HG02588 (cell line): Measurements from ENCODE around the gene CAMTA1.

Experiments used
- ATAC-seq: cut with Tn5 transposase; IDR thresholded peaks from one replicate; pipeline ENCODE4 v1.9.1; 2021; ENCODE audit warnings: mild to moderate bottlenecking, moderate library complexity; ENCODE audit not compliant: unreplicated experiment

The CAMTA1 gene

DNA sequence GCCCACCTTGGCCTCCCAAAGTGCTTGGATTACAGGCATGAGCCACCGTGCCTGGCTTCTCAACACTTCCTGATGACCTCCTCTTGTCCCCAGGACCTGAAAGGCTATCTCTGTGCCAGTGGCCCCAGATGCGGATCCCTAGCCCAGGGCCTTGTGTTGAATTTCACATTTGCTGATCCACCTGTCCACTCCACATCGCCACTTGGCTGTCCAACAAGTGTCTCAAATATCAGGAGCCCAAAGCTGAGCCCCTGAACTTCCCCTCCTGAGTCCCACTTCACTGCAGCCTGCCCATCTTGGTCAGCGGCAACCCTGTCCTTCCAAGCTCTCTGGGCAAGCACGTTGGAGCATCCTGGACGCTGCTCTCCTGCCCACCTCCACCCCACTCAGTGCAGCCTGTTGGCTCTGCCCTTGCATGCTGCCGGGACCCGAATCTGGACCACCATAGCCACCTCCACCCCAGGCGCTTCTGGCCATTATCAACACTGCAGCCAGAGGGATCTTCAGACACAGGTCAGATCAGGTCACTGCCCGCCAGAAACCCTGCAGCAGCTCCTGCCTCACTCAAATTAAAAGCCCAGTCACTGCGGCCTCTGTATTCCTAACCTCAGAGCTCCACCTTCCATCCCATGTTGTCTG is 633.3 kb downstream of the CAMTA1 start:
- no peak for ATAC-seq

DNA sequence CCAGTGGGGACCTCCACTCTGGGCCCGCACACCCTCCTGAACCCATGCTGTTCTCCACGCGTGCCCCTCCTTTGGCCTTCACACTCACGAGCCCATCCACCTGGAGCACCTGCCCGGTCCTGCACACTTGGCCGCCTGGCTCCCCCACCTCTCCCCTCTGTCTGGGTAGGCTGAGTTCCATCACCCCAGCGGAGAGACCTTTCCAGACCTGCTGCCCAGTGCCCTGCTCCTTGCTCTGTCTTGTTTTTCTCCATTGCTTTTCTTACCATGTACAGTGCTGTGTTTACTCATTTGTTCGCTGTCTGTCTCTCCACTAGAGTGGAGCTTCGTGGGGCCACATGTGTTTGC is 634.8 kb downstream of the CAMTA1 start:
- ATAC-seq = no peak

DNA sequence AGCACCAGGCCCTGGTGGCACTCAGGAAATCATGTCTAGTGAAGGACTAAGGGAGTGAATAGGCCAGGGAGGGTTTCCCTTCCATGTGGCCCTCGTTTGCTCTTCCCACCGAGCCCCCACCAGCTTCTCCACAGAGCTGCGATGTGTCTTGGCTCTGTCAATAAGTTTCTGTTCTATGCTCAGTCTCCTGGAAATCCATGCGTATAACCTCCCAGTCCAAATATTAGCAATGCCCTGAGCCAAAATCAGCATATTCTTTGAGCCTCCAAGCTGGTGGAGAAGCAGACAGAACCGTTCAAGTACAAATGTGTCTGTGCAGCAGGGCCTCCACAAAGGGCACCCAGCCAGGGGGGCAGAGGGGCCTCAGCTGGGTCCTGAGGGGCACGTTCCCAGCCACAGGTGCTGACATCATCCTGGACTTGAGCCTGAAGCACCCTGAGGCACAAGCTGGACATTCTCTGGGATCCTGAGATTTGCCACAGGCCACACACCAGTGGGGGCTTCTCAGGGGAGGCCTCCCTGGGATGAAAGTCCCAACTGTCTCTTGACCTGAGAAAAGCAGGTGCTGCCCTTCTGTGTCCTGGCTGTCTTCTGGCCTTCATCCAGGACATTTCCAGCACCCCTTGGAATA is 635.3 kb downstream of the CAMTA1 start:
- ATAC-seq = no peak

DNA sequence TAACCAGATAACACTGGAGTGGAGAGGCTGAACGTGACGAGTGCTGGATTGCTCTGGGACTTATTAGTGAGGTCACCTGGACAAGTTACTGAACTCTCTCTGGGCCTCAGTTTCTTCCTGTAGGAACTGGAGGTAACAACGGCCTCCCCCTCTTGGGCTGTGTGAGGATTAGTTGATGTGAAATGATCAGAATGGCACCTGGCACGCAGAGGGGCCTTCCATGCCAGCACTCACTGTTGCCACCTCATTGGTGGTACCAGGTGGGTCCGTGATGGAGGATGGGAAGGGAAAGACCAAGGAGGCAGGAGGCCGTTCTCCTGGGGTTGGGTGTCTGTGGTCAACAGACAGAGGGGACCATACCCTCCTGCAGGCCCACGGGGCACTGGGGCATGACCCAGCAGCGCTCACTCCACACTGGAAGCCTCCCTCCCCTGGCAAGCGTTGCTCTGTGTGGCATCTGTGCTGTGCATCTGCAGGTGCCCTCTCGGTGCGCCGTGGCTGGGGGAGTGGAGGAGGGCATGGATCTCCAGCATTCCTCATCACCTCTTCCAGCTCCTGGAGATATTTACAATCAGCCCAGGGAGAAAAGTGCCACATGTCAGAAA is 636.3 kb downstream of the CAMTA1 start:
- ATAC-seq = no peak

DNA sequence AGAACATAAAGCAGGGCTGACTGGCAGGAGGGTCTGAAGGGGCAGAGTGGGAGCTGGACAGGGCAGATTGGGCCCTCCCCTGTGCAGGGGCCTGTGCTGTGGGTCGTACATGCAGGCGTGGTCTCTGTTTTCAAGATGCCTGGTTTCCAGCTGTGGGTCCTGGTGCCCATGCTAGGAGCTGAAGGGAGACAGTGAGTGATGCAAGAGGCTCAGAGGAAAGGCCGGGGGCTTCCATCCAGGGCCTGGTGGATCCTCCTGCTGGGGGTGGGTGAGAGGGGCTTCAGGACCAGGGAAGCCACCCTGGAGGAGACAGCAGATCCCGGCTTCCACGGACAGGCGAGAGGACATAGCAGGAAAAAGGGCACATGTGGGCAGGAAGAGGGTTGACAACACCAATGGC is 636.8 kb downstream of the CAMTA1 start:
- no peak for ATAC-seq

DNA sequence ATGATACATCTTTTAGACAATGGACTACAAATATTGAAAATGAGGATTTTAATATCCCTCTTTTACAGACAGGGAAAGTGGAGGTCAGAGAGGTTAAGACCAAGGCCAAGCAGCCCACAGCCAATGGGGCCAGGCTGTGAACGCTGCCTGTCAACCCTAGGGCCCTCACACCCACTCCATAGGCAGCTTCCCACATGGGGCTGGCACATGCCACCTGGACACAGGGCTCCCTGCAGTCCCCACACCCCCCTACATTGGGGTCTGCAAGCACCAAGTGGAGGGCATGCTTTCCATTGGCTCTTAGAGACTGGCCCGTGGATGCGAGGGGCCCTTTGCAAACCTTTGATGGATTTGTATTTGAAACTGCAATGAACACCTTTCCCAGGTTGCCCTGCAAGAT is 637.3 kb downstream of the CAMTA1 start:
- ATAC-seq = no peak

DNA sequence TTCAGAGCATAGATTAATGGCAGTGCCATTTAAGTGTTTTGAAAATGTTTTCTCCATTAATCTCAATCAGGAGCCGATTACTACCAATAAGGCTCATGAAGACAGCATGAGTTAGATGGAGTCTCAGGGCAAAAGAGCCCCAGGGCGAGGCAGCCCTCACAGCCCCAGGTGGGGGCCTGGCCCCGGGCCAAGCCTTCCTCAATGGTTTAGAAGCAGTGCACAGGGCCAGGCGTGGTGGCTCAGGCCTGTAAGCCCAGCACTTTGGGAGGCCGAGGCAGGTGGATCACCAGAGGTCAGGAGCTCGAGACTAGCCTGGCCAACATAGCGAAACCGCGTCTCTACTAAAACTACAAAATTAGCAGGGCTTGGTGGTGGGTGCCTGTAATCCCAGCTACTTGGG is 637.7 kb downstream of the CAMTA1 start:
- ATAC-seq = no peak

DNA sequence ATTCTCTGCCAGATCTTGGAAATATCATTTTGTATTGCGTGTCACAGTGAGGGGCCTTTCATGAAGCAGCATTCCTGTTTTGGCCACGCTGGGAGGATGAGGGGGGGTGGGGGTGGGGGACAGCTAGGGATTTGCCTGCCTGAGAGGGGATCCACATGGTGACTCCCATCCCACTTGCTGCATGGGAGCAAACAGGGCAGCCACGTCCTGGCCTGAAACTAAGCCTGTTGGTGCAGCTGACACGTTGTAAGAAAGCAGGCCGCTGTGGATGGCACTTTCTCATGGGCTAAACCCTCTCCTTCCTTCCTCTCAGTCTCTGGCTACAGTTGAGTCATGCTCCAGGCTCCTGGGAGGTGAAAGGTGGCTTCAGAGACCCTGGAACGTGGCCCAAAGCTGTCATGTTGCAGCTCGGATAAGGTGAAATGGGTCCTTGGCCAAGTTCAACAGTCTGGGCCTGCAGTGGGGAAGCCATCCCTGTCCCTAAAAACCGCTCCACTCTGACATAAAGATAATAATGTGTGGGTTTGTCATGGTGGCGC is 639.2 kb downstream of the CAMTA1 start:
- ATAC-seq = no peak

DNA sequence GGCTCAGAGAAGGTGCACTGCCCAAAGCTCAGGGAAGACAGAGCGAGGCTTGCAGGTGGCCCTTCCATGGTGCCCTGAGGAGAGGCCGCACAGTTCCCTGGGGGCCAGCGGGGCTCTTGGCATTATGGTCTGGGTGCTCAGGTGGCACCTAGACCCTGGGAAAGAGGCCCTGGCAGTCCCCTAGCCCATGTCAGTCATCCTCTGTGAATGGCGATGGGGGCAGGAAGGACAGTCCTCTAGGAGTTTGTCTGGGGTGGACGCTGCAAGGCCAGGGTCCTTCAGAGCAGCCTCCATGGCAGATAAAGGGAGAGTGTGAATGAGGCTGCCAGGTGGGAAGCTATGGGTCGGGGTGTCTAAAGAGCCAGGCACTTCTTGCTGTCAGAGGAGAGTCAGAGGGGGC is 640.0 kb downstream of the CAMTA1 start:
- no peak for ATAC-seq

DNA sequence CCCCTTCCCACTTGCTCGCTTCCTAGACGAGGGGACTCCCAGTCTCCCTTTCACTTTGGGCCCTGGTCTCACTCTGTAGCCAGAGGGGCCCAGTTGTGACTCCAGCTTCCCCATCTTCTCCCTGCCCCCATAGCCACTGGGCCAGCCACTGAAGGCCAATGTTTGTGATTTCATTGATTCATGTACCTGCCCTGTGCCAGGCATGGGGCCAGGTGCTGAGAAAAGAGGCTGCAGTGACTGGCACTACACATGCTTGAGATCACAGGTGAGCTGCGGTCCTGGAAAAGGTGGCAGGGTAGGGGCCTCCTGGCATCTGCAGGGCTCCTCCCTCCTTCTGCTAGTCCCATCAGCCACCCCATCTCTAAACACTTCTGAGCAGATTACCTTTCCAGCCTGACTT is 640.5 kb downstream of the CAMTA1 start:
- no peak for ATAC-seq

DNA sequence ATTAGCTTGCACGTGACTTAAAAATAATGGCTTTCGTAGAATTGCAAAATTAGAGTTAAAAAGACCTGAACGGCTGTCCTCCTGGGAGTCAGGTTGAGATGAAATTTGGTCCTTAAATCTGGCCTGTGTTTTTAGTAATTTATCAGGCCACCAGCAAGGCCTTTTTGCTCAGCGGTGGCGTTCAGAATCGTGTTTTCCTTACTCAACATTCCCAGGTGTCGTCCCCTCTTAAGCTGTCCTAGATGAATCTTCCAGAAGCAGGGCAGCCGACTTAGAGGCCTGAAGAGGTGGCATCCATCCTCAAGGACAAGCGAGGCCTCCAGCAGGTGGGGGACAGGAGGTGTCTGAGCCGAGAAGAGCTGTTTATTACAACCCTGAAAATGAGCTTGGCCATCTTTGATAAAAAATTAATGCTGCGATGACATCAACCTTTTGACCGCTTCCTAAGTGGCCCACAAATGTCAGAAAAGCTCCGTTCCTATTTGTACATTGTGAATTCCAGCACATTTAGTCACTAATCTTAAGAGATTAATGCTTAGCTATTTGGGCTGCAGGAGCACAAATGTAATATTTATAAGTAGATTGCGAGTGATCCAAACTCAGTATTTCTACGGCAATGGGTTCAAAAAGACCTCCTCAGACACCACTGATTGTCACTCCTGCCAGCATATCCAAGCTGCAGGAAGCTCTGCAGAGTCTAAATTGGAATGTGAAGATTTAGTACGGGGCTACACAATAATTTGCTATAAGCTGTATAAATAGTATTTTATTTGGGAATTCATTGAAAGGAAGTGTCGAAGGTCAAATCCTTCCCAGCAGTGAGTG is 641.7 kb downstream of the CAMTA1 start:
- no peak for ATAC-seq

DNA sequence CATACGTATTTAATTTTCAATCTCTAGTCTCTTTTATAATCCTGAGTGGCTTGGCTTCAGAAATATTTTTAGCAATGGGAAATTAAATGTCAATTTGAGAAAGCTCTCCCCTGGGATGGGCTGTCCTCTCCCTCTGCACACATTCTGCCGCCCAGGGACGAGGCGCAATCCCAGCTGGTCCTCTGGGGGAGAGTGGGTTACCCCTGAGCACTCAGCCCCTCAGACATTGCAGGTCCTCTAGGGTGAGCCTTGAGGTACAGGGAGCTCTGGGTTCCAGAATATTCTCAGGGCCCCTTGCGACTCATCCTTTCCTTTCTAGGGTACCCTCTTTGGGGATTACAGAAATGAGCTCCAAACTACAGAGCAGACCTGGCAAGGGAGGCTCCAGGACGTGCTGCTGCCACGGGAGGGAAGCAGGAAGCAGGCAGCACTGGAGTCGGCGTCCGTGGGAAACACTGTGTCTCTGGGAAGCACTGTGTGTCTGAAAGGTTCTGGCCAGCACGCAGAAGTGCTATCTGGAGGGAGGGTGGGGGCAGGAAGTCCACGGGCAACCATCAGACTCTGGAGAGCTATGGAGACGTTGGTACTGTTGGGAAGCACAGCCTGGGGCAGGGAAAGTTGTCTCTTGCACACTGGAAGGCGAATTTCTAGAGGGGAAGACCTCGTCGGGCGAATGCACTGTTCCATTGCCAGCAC is 642.5 kb downstream of the CAMTA1 start:
- ATAC-seq = no peak

DNA sequence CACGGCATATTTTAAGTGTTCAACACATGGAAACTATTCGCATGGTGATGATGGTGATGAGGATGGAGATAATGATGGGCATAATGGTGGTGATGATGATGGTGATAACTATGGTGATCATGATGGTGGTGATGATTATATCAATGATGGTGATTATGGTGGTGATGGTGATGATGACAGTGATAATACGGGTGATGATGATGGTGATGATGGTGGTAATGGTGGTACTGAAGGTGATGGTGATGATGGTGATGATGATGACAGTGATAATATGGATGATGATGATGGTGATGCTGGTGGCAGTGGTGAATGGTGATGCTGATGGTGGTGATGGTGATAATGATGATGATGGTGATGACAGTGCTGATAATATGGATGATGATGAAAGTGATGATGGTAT is 644.0 kb downstream of the CAMTA1 start:
- no peak for ATAC-seq

DNA sequence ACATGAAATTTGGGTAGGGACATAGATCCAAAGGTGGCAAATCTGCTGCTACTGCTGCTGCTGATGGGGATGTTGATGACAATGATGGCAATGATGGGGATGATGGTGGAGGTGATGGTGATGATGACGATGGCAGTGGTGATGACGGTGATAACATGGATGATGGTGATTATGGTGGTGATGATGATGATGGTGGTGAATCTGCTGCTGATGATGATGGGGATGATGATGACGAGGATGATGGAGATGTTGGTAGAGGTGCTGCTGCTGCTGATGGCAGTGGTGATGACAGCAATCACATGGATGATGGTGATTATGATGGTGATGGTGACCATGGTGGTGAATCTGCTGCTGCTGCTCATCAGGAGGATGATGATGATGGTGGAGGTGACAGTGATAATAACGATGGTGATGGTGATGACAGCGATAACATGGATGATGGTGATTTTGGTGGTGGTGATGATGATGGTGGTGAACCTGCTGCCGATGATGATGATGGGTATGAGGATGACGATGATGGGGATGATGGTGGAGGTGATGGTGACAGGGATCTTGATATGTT is 644.9 kb downstream of the CAMTA1 start:
- no peak for ATAC-seq

DNA sequence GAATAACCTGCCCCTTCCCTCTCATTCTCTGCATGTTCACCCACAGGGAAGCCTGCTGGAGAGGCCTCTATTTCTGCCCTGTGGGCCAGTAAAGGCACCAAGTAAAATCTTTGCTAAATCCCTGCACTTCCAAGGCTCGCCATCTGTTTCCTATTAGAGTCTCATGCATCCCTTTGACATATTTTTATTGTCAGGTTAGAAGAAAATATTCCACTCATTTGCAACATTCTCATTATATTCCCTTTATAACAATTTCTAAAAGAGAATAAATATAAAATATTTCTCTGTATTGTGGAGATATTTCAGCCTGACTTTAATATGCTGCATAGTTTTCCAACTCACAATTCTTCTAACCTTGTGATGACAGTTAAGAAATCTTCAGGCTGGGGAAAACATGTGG is 645.4 kb downstream of the CAMTA1 start:
- ATAC-seq = no peak

DNA sequence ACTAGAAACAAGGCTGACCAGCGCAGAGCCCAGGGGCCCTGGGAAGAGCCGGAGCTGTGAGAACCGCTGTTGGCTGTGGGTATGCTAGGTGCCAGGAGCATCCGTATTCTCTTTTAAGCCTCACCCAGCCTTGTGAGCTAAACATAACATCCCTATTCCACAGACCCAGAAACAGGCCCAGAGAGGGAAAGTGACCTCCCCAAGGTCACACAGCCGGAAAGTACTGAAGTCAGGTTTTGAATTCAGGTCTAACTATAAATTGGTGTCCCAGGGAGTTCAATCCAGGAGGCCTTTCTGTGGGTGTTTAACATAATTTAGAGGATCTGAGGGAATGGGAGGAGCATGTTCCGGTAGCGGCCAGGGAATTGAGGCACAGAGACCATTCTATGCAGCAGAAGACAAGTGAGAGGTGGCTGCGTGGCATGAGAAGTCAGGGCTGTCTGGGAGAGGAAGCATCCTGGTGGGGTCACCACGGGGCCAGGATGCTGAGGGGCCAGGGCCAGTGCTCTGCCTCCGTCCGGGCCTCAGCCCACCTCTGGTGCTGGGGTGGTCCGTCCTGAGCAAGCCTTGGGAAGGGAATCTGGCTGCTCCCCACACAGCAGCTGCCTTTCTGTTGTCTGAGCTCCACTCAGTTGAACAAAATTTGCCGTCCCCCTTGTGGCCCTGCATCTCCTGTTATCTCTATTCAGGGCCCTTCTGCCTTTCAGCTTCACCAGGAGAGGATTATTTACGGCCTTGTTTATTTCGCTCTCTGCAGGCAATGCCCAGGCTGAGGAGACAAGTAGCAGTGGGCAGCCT is 647.0 kb downstream of the CAMTA1 start:
- no peak for ATAC-seq

DNA sequence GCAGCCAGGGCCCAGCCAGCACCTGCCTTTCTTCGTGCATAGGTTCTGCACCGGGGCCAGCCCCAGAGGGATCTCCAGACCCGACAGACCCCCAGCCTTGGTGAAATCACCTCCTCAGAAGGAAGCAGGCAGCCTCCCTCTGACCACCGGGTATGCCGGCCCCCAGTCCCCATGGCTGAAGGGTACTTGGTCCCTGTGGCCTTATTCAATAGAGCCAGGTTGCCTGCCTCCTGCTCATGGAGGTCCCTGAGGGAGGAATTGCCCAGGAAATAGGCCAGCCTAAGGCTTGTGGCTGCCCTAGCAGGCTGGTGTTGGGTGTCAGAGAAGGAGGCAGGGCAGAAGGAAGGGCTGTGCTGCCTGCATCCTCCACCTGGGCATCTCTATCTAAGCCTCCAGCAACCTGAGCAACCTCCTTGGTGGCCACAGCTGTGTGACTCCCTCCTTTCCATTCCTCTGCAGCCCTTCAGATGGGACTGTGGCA is 647.7 kb downstream of the CAMTA1 start:
- ATAC-seq = no peak

DNA sequence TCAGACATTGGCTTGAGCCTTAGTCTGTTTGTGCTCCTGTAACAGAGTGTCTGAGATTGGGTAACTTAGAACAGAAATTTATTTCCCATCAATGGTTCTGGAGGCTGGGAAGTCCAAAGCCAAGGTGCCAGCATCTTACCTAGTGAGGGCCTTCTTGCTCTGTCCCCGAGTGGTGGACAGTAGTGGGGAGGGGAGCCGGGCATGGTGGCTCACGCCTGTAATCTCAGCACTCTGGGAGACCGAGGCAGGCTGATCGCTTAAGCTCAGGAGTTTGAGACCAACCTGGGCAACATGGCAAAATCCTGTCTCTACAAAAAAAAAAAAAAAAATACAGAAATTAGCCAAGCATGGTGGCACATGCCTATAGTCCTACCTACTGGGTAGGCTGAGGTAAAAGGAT is 649.3 kb downstream of the CAMTA1 start:
- ATAC-seq = no peak

DNA sequence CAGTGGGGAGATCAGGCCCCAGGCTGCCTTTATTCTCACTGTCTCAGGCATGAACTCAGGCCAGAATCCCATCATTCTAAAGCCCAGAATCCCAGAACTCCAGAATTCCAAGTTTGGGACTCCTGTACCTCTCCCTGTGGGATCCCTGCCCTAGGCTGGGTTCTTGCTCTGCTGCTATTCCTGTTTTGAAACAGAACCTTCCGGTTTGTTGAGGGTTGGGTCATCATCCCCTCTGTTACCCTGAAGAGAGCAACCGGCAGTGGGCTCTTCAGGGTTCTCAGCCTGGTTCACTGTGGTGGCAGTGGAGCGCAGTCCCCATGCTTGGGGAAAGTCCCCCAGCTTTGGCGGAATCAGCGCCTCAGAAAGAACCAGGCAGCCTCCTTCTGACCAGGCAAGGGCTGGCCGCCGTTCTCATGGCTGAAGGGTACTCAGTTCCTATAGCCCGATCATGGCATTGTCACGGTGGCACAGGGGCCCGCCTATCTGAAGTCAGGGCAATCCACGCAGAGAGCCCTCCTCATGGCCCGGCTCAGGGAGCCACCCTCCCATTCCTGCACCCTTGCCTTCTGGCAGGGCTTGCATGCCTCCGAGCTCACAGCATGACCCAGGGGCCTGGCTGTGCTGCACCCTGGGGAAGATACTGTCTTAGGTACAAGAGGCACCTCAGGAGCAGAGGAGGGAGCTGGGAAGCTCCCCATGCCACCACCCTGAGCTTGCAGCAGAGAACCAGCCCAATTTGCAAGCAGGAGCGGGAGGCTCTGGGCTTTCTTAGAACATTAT is 650.2 kb downstream of the CAMTA1 start:
- ATAC-seq = no peak
